ENCODE results near the gene ATF3.

- TF ChIP-seq, protein P1, sequence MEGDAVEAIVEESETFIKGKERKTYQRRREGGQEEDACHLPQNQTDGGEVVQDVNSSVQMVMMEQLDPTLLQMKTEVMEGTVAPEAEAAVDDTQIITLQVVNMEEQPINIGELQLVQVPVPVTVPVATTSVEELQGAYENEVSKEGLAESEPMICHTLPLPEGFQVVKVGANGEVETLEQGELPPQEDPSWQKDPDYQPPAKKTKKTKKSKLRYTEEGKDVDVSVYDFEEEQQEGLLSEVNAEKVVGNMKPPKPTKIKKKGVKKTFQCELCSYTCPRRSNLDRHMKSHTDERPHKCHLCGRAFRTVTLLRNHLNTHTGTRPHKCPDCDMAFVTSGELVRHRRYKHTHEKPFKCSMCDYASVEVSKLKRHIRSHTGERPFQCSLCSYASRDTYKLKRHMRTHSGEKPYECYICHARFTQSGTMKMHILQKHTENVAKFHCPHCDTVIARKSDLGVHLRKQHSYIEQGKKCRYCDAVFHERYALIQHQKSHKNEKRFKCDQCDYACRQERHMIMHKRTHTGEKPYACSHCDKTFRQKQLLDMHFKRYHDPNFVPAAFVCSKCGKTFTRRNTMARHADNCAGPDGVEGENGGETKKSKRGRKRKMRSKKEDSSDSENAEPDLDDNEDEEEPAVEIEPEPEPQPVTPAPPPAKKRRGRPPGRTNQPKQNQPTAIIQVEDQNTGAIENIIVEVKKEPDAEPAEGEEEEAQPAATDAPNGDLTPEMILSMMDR (conservative IDR thresholded peaks at IDR 0.05; ENCODE audit: low read depth, low read length): no peak
- peak; percentile 14; the same call in 1 of the 2 replicates for TF ChIP-seq POLR2A (IDR thresholded peaks at IDR 0.05; ENCODE audit: low read depth, low read length)
- 0 out of 2 replicates have a peak, but pooled peaks have one; percentile 3 for TF ChIP-seq SMC3 (IDR thresholded peaks at IDR 0.05; ENCODE audit: low read depth, low read length)
Observed at GRCh38 chr1:212622906-212623305, 14.3 kb downstream of the ATF3 start.
